BJ (cell line): ENCODE measurements around the gene CCDC137. TPM values are rescaled to one million over a fixed set of nuclear protein-coding genes. Genes with fewer than 3 reads are reported as not detected.

ENCODE experiments used
- CTCF ChIA-PET: fragments of 350-600 bp; formaldehyde crosslinking; extraction: SDS; loops from one replicate; lab custom pipeline; 2021; ENCODE audit warnings: antibody characterized with exemption, inconsistent platforms; lab: Yijun Ruan, JAX
- POLR2A ChIA-PET: fragments of 300-600 bp; sonication (Branson Sonifier 250); formaldehyde crosslinking; extraction: SDS; loops from one replicate; lab custom pipeline; 2021; ENCODE audit warnings: antibody characterized with exemption; lab: Charles Lee
- DNase-seq: peaks from one replicate; pipeline ENCODE4 v3.0.0-alpha.2; 2011; ENCODE audit warnings: low read depth
- H3K27me3 ChIP-seq: 2 replicates; pipeline ENCODE4 v1.6.0; 2011; ENCODE audit warnings: low read length; ENCODE audit not compliant: control insufficient read depth, insufficient read depth
- H3K36me3 ChIP-seq: 2 replicates; pipeline ENCODE4 v1.5.1; 2011; ENCODE audit warnings: low read length; ENCODE audit not compliant: control insufficient read depth, insufficient read depth
- H3K4me3 ChIP-seq: 2 replicates; pipeline ENCODE4 v1.5.1; 2011; ENCODE audit warnings: low read depth, mild to moderate bottlenecking, control low read depth, low read length
- polyA plus RNA-seq: library from polyadenylated mRNA; depleted of rRNA; stranded (reverse); fragments of >200 nt; gene quantifications from 2 replicates; pipeline ENCODE4 v1.2.3, GENCODE V29; 2011
- TF ChIP-seq, protein P1 (sequence below): IDR thresholded peaks from 2 replicates; pipeline ENCODE4 v1.5.1; 2011; ENCODE audit warnings: low read depth, mild to moderate bottlenecking, control low read depth, inconsistent platforms, low read length, moderate library complexity; ENCODE audit not compliant: insufficient read depth

CCDC137 gene
- polyA plus RNA-seq, 1 experiment, result 10.9 TPM

GRCh38 chr17:81646869-81647600 is 19.5 kb upstream of the CCDC137 start:
- no peak overlapping the region for H3K4me3 ChIP-seq
- ChIA-PET CTCF (interaction anchor here (0.6 to 1.1 kb wide), 3 partner anchors 21 to 390 kb away, joined by 3 read pairs; partner anchors contain the start of gene DCXR), POLR2A (no interaction called here)
- DNase-seq, result no peak
- TF ChIP-seq, protein P1, sequence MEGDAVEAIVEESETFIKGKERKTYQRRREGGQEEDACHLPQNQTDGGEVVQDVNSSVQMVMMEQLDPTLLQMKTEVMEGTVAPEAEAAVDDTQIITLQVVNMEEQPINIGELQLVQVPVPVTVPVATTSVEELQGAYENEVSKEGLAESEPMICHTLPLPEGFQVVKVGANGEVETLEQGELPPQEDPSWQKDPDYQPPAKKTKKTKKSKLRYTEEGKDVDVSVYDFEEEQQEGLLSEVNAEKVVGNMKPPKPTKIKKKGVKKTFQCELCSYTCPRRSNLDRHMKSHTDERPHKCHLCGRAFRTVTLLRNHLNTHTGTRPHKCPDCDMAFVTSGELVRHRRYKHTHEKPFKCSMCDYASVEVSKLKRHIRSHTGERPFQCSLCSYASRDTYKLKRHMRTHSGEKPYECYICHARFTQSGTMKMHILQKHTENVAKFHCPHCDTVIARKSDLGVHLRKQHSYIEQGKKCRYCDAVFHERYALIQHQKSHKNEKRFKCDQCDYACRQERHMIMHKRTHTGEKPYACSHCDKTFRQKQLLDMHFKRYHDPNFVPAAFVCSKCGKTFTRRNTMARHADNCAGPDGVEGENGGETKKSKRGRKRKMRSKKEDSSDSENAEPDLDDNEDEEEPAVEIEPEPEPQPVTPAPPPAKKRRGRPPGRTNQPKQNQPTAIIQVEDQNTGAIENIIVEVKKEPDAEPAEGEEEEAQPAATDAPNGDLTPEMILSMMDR, result no peak
- no peaks in the 10 kb centered on the region; the same call in 1 of the 2 replicates for H3K36me3 ChIP-seq
- H3K27me3 ChIP-seq, result peaks cover 9% of the 10 kb centered on the region

GRCh38 chr17:81647640-81648012 is 18.9 kb upstream of the CCDC137 start:
- peaks cover 9% of the 10 kb centered on the region for H3K27me3 ChIP-seq
- TF ChIP-seq, protein P1, result no peak
- no peaks in the 10 kb centered on the region; the same call in 1 of the 2 replicates for H3K36me3 ChIP-seq
- ChIA-PET CTCF (interaction anchor here (1.1 kb wide), 1 partner anchor 22 kb away, joined by 3 read pairs; no protein-coding TSS in a partner anchor), POLR2A (no interaction called here)
- H3K4me3 ChIP-seq, result no peak overlapping the region
- no peak for DNase-seq

DNA sequence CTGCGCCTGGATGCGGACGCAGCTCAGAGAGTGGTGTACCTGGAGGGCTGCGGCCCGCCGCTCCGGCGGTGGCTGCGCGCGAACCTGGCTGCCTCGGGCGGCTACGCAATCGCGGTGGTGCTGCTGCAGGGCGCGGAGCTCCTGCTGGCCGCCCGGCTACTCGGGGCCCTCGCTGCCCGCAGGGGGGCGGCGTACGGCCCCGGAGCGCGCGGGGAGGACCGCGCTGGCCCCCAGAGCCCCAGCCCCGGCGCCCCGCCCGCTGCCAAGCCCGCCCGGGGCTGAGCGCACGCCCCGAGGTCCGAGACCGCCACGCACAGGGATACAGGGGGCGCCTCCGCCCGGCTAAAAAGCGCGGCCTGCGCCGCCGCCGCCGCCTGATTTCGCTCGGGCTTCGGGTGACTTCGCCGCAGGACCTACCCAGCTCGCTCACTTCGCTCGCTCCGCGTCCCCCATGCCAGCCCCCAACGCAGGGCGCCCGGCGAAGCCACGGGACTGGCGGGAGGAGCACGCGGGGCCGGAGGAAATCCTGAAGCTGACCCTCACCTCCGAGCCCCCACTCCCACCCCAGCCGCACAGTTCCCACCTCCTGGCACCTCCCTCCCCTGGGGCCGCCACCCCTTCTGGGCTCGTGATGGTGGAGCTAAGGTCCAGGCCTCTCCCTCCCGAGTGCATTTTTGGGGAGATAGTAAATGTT is 18.4 kb upstream of the CCDC137 start:
- POLR2A ChIA-PET, result no interaction called here
- Histone ChIP-seq H3K4me3 (no peak overlapping the region), H3K27me3 (peaks cover 9% of the 10 kb centered on the region), H3K36me3 (no peaks in the 10 kb centered on the region; the same call in 1 of the 2 replicates)
- CTCF ChIA-PET, result interaction anchor here (0.7 kb wide), 1 partner anchor 19 kb away, joined by 5 read pairs; no protein-coding TSS in a partner anchor
- DNase-seq, result no peak
- TF ChIP-seq, protein P1, result no peak

DNA sequence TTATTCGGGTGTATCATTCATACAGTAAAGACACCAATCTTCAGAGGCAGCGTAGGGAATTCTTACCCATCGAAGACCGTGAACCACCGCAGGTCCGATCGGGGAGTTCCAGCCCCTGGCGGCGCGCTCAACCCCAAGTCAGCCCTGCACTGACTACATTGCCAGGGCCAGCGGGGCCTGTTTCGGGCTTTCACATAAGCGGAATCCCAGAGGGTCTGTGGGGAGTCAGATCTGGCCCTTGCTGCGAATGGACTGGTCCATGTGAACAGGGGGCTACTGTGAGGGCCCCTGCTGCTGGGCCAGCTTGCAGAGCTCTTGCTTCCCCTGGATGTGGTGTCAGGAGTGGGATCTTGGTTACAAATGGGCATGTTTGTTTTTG is 17.8 kb upstream of the CCDC137 start:
- ChIA-PET CTCF (interaction anchor here (0.7 kb wide), 1 partner anchor 19 kb away, joined by 5 read pairs; no protein-coding TSS in a partner anchor), POLR2A (no interaction called here)
- TF ChIP-seq, protein P1, result no peak
- no peaks in the 10 kb centered on the region; the same call in 1 of the 2 replicates for H3K36me3 ChIP-seq
- no peak overlapping the region for H3K4me3 ChIP-seq
- peaks cover 9% of the 10 kb centered on the region for H3K27me3 ChIP-seq
- no peak for DNase-seq

DNA sequence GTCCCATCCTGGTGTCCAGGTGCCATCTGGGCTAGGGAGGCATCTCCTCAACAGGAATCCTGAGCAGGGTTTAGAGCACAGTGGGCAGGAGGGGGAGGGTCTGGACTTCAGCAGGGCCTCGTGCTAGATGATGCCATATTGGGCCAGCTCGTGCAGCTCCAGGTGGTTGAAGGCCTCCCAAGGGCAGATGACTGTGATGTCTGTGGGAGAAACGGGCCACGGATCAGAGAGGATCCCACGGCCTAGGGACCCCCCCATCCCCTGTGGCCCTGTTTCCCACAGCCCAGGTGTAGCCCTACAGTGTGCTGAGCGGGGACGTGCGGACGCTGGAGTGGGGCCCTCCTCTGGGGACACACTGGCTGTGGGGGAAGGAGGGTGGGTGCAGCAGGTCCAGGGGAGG is 15.6 kb upstream of the CCDC137 start:
- POLR2A ChIA-PET, result no interaction called here
- CTCF ChIA-PET, result interaction anchor here (0.5 to 0.6 kb wide), 2 partner anchors 21 to 30 kb away, joined by 3 read pairs; no protein-coding TSS in a partner anchor
- TF ChIP-seq, protein P1, result no peak
- H3K36me3 ChIP-seq, result no peaks in the 10 kb centered on the region
- H3K27me3 ChIP-seq, result peaks cover 9% of the 10 kb centered on the region
- DNase-seq, result no peak
- H3K4me3 ChIP-seq, result no peak overlapping the region
